Activated CD4-positive, alpha-beta T cell treated with anti-CD3 and anti-CD28 coated beads, Interleukin-2, amount 10 ng/mL, durations not matched to agents 24 days and 14 days (primary cell): Measurements from ENCODE around the gene NAV3. TPM values are rescaled to one million over a fixed set of nuclear protein-coding genes. Genes with fewer than 3 reads are reported as not detected.

Experiments used
- DNase-seq: peaks from one replicate; pipeline ENCODE4 v3.0.0; 2022
- H3K27ac Mint-ChIP-seq: one replicate; pipeline ENCODE4 v1.8.0; 2022; ENCODE audit warnings: mild to moderate bottlenecking, mixed read lengths
- H3K27me3 Mint-ChIP-seq: one replicate; pipeline ENCODE4 v1.8.0; 2022; ENCODE audit warnings: mixed read lengths
- H3K36me3 Mint-ChIP-seq: one replicate; pipeline ENCODE4 v1.8.0; 2022; ENCODE audit warnings: low read depth, mild to moderate bottlenecking, mixed read lengths
- H3K4me1 Mint-ChIP-seq: one replicate; pipeline ENCODE4 v1.8.0; 2021; ENCODE audit warnings: mixed read lengths
- H3K4me3 Mint-ChIP-seq: one replicate; pipeline ENCODE4 v1.8.0; 2022; ENCODE audit warnings: mild to moderate bottlenecking, moderate library complexity, mixed read lengths
- H3K9me3 Mint-ChIP-seq: one replicate; pipeline ENCODE4 v1.8.0; 2021; ENCODE audit warnings: mixed read lengths
- intact Hi-C: fragments of 100-400 bp; cut with micrococcal nuclease; formaldehyde crosslinking; loops from one replicate; pipeline ENCODE4 v1.15.1; 2023
- total RNA-seq: library from RNA; stranded (reverse); gene quantifications from 2 replicates; pipeline ENCODE4 v1.2.3, GENCODE V29; 2022

Gene NAV3
- total RNA-seq, 1 donor from 2014 or later: not detected

DNA sequence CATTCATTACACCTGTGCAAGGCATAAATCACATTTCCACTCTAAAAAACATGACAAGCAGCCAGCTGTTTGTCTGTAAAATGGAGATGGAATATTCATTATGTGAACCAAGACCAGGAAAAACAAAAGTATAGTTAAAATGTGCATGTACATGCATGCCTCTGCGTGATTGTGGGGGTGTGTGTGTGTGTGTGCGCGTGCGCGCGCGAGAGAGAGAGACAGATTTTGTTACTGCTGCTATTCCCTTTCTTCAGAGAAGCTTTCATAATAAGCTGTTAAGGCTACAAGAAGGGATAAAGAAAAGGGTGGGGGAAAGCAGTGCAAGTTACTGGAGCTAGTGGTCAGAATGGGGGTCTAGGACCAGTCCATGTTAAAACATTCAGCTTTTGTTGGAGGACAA lies 430.3 kb downstream of the NAV3 start:
- H3K27ac Mint-ChIP-seq: no peak overlapping the region
- H3K4me3 Mint-ChIP-seq: no peak overlapping the region
- no peak for DNase-seq
- H3K4me1 Mint-ChIP-seq: no peaks in the 10 kb centered on the region
- H3K27me3 Mint-ChIP-seq: no peaks in the 10 kb centered on the region
- intact Hi-C loops: no loop called here
- no peaks in the 10 kb centered on the region for H3K36me3 Mint-ChIP-seq
- no peaks in the 10 kb centered on the region for H3K9me3 Mint-ChIP-seq

DNA sequence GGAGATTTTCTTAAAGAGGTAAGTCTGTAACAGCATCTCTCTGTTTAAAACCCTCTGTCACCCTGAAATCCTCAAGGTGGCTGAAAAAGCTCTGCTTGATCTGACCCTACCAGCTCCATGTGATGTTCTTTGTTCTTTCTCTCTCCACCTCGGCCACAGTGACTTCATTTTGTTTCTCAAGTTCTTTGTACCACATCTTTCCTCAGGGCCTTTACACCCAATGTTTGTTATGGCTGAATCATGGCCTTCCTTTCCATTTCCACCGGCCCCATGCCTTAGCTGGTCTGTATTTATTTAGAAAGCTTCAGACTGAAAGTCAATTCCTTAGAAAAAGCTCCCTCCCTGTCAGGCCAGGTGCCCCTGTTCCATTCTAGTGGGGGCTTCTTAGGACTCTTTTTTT lies 431.2 kb downstream of the NAV3 start:
- no peak for DNase-seq
- no peaks in the 10 kb centered on the region for H3K27me3 Mint-ChIP-seq
- no peak overlapping the region for H3K27ac Mint-ChIP-seq
- no peak overlapping the region for H3K4me3 Mint-ChIP-seq
- H3K4me1 Mint-ChIP-seq: no peaks in the 10 kb centered on the region
- H3K36me3 Mint-ChIP-seq: no peaks in the 10 kb centered on the region
- intact Hi-C loops: no loop called here
- H3K9me3 Mint-ChIP-seq: no peaks in the 10 kb centered on the region
